WTC11 (cell line): ENCODE data around the gene MPDZ. TPM values are rescaled to one million over a fixed set of nuclear protein-coding genes. Genes with fewer than 3 reads are reported as not detected.

ENCODE experiments used
- ATAC-seq: fragments of 200-7000 bp; cut with Tn5 transposase; 2 replicates; pipeline ENCODE4 v1.10.0; 2021; ENCODE audit warnings: mild to moderate bottlenecking, moderate library complexity
- CTCF ChIA-PET: fragments of 300-600 bp; sonication (Branson Sonifier 250); formaldehyde crosslinking; loops from one replicate; lab custom pipeline; 2021; ENCODE audit warnings: antibody characterized with exemption; lab: Charles Lee
- POLR2A ChIA-PET: fragments of 350-600 bp; sonication (Branson Sonifier 250); formaldehyde crosslinking; loops from one replicate; lab custom pipeline; 2021; ENCODE audit warnings: antibody characterized with exemption; lab: Charles Lee
- DNase-seq: peaks from one replicate; pipeline ENCODE4 v3.0.0; 2021; ENCODE audit warnings: low spot score
- H3K27ac Mint-ChIP-seq: 2 replicates; pipeline ENCODE4 v1.8.0; 2021; ENCODE audit warnings: mixed read lengths
- H3K27me3 Mint-ChIP-seq: 2 replicates; pipeline ENCODE4 v1.8.0; 2021; ENCODE audit warnings: low read depth, mild to moderate bottlenecking, moderate library complexity, mixed read lengths
- H3K36me3 Mint-ChIP-seq: 2 replicates; pipeline ENCODE4 v1.8.0; 2021; ENCODE audit warnings: mixed read lengths
- H3K4me1 Mint-ChIP-seq: 2 replicates; pipeline ENCODE4 v1.8.0; 2022; ENCODE audit warnings: mixed read lengths
- H3K4me3 Mint-ChIP-seq: 2 replicates; pipeline ENCODE4 v1.8.0; 2021; ENCODE audit warnings: mild to moderate bottlenecking, moderate library complexity, mixed read lengths
- H3K9me3 Mint-ChIP-seq: 2 replicates; pipeline ENCODE4 v1.8.0; 2021; ENCODE audit warnings: mixed read lengths
- ESRRA ChIP-seq: sonication (generic); formaldehyde crosslinking; IDR thresholded peaks from 2 replicates; pipeline ENCODE4 v1.8.1; 2022; ENCODE audit warnings: mild to moderate bottlenecking, missing genetic modification reagents, borderline replicate concordance
- ETV6 ChIP-seq: sonication (generic); formaldehyde crosslinking; IDR thresholded peaks from 2 replicates; pipeline ENCODE4 v1.8.1; 2022; ENCODE audit warnings: mild to moderate bottlenecking, missing genetic modification reagents
- FOXK1 ChIP-seq: sonication (generic); formaldehyde crosslinking; IDR thresholded peaks from 2 replicates; pipeline ENCODE4 v1.8.0; 2022; ENCODE audit warnings: mild to moderate bottlenecking, moderate library complexity, missing genetic modification reagents
- GTF2I ChIP-seq: fragments of 250-450 bp; sonication (Bioruptor Pico); conservative IDR thresholded peaks from 2 replicates; pipeline ENCODE4 v1.4.0; 2021; ENCODE audit warnings: mild to moderate bottlenecking
- NR2C2 ChIP-seq: sonication (generic); formaldehyde crosslinking; IDR thresholded peaks from 2 replicates; pipeline ENCODE4 v1.8.0; 2022; ENCODE audit warnings: mild to moderate bottlenecking, missing genetic modification reagents
- PRRX2 ChIP-seq: fragments of 250-450 bp; sonication (Bioruptor Pico); IDR thresholded peaks from 2 replicates; pipeline ENCODE4 v1.8.0; 2021; ENCODE audit warnings: mild to moderate bottlenecking
- TEAD1 ChIP-seq: sonication (generic); formaldehyde crosslinking; IDR thresholded peaks from 2 replicates; pipeline ENCODE4 v1.8.0; 2022; ENCODE audit warnings: mild to moderate bottlenecking, missing genetic modification reagents
- ZNF121 ChIP-seq: sonication (generic); formaldehyde crosslinking; IDR thresholded peaks from 2 replicates; pipeline ENCODE4 v1.8.0; 2023; ENCODE audit warnings: missing genetic modification reagents
- ZNF317 ChIP-seq: sonication (generic); formaldehyde crosslinking; IDR thresholded peaks from 2 replicates; pipeline ENCODE4 v1.8.1; 2023; ENCODE audit warnings: low read depth, mild to moderate bottlenecking, moderate library complexity, missing genetic modification reagents, borderline replicate concordance
- ZNF396 ChIP-seq: fragments of 250-450 bp; sonication (Bioruptor Pico); IDR thresholded peaks from 2 replicates; pipeline ENCODE4 v1.8.0; 2021; ENCODE audit warnings: mild to moderate bottlenecking, moderate library complexity, borderline replicate concordance
- total RNA-seq: library from RNA; stranded (reverse); gene quantifications from 3 replicates; pipeline ENCODE4 v1.2.3, GENCODE V29; 2021
- TF ChIP-seq, protein P1 (sequence below): sonication (generic); formaldehyde crosslinking; IDR thresholded peaks from 2 replicates; pipeline ENCODE4 v1.8.0; 2022; ENCODE audit warnings: mild to moderate bottlenecking, missing genetic modification reagents
- TF ChIP-seq, protein P2 (sequence below): fragments of 250-450 bp; sonication (Bioruptor Pico); IDR thresholded peaks from 2 replicates; pipeline ENCODE4 v2.1.2; 2022; ENCODE audit warnings: mild to moderate bottlenecking, moderate library complexity
- TF ChIP-seq, protein P3 (sequence below): fragments of 250-450 bp; sonication (Bioruptor Pico); IDR thresholded peaks from 2 replicates; pipeline ENCODE4 v1.9.0; 2021; ENCODE audit warnings: mild to moderate bottlenecking, borderline replicate concordance
- TF ChIP-seq, protein P4 (sequence below): sonication (generic); formaldehyde crosslinking; IDR thresholded peaks from 2 replicates; pipeline ENCODE4 v1.8.0; 2022; ENCODE audit warnings: mild to moderate bottlenecking, missing genetic modification reagents
- TF ChIP-seq, protein P5 (sequence below): sonication (generic); formaldehyde crosslinking; IDR thresholded peaks from 2 replicates; pipeline ENCODE4 v1.8.0; 2023; ENCODE audit warnings: mild to moderate bottlenecking, missing genetic modification reagents
- TF ChIP-seq, protein P6 (sequence below): sonication (generic); formaldehyde crosslinking; IDR thresholded peaks from 2 replicates; pipeline ENCODE4 v1.8.0; 2022; ENCODE audit warnings: mild to moderate bottlenecking, missing genetic modification reagents
- TF ChIP-seq, protein P7 (sequence below): fragments of 250-450 bp; sonication (Bioruptor Pico); conservative IDR thresholded peaks from 2 replicates; pipeline ENCODE4 v1.9.0; 2021; ENCODE audit warnings: mild to moderate bottlenecking
- TF ChIP-seq, protein P8 (sequence below): fragments of 200-600 bp; IDR thresholded peaks from 2 replicates; pipeline ENCODE4 v1.8.0; 2022; ENCODE audit warnings: antibody characterized with exemption
- TF ChIP-seq, protein P9 (sequence below): sonication (generic); formaldehyde crosslinking; IDR thresholded peaks from 2 replicates; pipeline ENCODE4 v1.8.1; 2022; ENCODE audit warnings: mild to moderate bottlenecking, moderate library complexity, missing genetic modification reagents

The MPDZ gene
- total RNA-seq, 1 experiment from 2014 or later, result 38.5 TPM

DNA sequence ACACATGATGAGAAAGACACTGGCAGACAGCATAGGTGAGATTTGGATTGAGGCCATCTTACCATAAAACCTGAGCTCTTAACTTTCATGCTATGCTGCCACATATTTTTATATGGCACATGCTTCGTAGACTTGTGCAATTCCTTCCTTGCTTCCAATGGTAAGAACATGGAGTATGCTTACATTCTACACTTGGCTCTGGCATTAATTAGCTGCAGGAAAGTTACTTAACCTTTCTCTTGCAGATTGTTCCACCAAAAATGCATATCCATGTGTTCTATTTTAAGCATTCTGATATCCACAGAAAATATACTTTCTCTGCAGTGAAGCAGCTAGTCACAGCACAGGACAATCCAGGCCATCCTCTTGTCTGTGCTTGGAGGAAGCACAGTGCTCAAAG is 119.4 kb downstream of the MPDZ start (continued):
- TF ChIP-seq, protein P1, sequence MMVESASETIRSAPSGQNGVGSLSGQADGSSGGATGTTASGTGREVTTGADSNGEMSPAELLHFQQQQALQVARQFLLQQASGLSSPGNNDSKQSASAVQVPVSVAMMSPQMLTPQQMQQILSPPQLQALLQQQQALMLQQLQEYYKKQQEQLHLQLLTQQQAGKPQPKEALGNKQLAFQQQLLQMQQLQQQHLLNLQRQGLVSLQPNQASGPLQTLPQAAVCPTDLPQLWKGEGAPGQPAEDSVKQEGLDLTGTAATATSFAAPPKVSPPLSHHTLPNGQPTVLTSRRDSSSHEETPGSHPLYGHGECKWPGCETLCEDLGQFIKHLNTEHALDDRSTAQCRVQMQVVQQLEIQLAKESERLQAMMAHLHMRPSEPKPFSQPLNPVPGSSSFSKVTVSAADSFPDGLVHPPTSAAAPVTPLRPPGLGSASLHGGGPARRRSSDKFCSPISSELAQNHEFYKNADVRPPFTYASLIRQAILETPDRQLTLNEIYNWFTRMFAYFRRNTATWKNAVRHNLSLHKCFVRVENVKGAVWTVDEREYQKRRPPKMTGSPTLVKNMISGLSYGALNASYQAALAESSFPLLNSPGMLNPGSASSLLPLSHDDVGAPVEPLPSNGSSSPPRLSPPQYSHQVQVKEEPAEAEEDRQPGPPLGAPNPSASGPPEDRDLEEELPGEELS (CRISPR knock-in tag), result no peak
- TF ChIP-seq, protein P2, sequence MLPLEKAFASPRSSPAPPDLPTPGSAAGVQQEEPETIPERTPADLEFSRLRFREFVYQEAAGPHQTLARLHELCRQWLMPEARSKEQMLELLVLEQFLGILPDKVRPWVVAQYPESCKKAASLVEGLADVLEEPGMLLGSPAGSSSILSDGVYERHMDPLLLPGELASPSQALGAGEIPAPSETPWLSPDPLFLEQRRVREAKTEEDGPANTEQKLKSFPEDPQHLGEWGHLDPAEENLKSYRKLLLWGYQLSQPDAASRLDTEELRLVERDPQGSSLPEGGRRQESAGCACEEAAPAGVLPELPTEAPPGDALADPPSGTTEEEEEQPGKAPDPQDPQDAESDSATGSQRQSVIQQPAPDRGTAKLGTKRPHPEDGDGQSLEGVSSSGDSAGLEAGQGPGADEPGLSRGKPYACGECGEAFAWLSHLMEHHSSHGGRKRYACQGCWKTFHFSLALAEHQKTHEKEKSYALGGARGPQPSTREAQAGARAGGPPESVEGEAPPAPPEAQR (CRISPR knock-in tag), result no peak
- TF ChIP-seq ZNF121 (no peak), PRRX2 (CRISPR knock-in tag) (no peak)
- TF ChIP-seq, protein P3, sequence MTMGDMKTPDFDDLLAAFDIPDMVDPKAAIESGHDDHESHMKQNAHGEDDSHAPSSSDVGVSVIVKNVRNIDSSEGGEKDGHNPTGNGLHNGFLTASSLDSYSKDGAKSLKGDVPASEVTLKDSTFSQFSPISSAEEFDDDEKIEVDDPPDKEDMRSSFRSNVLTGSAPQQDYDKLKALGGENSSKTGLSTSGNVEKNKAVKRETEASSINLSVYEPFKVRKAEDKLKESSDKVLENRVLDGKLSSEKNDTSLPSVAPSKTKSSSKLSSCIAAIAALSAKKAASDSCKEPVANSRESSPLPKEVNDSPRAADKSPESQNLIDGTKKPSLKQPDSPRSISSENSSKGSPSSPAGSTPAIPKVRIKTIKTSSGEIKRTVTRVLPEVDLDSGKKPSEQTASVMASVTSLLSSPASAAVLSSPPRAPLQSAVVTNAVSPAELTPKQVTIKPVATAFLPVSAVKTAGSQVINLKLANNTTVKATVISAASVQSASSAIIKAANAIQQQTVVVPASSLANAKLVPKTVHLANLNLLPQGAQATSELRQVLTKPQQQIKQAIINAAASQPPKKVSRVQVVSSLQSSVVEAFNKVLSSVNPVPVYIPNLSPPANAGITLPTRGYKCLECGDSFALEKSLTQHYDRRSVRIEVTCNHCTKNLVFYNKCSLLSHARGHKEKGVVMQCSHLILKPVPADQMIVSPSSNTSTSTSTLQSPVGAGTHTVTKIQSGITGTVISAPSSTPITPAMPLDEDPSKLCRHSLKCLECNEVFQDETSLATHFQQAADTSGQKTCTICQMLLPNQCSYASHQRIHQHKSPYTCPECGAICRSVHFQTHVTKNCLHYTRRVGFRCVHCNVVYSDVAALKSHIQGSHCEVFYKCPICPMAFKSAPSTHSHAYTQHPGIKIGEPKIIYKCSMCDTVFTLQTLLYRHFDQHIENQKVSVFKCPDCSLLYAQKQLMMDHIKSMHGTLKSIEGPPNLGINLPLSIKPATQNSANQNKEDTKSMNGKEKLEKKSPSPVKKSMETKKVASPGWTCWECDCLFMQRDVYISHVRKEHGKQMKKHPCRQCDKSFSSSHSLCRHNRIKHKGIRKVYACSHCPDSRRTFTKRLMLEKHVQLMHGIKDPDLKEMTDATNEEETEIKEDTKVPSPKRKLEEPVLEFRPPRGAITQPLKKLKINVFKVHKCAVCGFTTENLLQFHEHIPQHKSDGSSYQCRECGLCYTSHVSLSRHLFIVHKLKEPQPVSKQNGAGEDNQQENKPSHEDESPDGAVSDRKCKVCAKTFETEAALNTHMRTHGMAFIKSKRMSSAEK (CRISPR knock-in tag), result no peak
- TF ChIP-seq, protein P4, sequence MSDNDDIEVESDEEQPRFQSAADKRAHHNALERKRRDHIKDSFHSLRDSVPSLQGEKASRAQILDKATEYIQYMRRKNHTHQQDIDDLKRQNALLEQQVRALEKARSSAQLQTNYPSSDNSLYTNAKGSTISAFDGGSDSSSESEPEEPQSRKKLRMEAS (CRISPR knock-in tag), result no peak
- TF ChIP-seq, protein P5, sequence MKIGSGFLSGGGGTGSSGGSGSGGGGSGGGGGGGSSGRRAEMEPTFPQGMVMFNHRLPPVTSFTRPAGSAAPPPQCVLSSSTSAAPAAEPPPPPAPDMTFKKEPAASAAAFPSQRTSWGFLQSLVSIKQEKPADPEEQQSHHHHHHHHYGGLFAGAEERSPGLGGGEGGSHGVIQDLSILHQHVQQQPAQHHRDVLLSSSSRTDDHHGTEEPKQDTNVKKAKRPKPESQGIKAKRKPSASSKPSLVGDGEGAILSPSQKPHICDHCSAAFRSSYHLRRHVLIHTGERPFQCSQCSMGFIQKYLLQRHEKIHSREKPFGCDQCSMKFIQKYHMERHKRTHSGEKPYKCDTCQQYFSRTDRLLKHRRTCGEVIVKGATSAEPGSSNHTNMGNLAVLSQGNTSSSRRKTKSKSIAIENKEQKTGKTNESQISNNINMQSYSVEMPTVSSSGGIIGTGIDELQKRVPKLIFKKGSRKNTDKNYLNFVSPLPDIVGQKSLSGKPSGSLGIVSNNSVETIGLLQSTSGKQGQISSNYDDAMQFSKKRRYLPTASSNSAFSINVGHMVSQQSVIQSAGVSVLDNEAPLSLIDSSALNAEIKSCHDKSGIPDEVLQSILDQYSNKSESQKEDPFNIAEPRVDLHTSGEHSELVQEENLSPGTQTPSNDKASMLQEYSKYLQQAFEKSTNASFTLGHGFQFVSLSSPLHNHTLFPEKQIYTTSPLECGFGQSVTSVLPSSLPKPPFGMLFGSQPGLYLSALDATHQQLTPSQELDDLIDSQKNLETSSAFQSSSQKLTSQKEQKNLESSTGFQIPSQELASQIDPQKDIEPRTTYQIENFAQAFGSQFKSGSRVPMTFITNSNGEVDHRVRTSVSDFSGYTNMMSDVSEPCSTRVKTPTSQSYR (CRISPR knock-in tag), result no peak
- TF ChIP-seq, protein P6, sequence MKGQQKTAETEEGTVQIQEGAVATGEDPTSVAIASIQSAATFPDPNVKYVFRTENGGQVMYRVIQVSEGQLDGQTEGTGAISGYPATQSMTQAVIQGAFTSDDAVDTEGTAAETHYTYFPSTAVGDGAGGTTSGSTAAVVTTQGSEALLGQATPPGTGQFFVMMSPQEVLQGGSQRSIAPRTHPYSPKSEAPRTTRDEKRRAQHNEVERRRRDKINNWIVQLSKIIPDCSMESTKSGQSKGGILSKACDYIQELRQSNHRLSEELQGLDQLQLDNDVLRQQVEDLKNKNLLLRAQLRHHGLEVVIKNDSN (CRISPR knock-in tag), result no peak

DNA sequence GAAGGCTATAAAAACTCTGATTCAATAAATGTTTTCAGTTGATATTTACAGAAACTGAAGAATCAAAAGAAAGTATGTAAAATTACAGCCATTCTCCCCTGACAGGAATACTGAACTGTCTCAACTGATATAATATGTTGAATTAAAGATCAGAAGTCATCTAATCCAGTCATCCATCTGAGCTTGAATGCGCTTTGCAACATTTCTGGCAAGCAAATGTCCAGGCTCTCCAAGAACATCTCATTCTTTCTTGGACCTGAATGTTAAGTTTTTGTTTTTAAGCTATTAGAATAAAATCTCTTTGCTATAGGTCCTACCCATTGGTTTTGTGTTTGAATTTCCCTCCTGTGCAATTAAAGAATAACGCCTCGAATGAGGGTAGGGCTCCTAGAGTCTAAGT is 120.5 kb downstream of the MPDZ start:
- no peaks in the 10 kb centered on the region for H3K27me3 Mint-ChIP-seq
- H3K36me3 Mint-ChIP-seq, result peaks cover 6% of the 10 kb centered on the region
- no peaks in the 10 kb centered on the region for H3K9me3 Mint-ChIP-seq
- no peak overlapping the region for H3K4me3 Mint-ChIP-seq
- ChIA-PET CTCF (no interaction called here), POLR2A (no interaction called here)
- no peak for DNase-seq
- H3K27ac Mint-ChIP-seq, result no peak overlapping the region
- TF ChIP-seq, protein P7, sequence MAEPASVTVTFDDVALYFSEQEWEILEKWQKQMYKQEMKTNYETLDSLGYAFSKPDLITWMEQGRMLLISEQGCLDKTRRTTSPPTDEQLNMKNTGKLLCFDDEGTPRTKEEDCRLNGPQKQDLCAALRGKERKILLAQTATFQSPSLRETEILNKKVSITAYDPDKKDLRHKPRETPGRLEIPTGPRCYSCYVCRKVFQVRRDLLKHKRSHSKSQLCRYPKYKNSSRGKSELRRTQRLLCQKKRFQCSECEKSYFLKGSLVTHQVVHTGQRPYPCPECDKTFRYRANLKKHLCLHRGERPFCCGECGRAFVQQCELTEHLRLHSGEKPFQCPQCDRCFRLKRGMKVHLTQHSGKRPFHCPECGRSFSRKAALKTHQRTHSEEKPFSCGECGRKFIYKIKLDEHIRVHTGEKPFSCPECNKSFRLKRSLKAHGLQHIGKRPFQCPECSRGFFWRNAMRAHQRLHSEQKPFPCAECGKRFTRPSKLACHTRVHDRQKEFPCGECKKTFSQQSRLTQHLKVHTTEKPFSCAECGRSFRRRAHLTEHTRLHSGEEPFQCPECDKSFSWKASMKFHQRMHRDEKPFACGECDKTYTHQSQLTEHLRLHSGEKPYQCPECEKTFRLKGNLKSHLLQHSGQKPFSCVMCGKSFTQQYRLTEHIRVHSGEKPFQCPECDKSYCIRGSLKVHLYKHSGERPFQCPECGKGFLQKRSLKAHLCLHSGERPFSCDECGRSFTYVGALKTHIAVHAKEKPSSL (CRISPR knock-in tag), result no peak
- TF ChIP-seq, protein P8, sequence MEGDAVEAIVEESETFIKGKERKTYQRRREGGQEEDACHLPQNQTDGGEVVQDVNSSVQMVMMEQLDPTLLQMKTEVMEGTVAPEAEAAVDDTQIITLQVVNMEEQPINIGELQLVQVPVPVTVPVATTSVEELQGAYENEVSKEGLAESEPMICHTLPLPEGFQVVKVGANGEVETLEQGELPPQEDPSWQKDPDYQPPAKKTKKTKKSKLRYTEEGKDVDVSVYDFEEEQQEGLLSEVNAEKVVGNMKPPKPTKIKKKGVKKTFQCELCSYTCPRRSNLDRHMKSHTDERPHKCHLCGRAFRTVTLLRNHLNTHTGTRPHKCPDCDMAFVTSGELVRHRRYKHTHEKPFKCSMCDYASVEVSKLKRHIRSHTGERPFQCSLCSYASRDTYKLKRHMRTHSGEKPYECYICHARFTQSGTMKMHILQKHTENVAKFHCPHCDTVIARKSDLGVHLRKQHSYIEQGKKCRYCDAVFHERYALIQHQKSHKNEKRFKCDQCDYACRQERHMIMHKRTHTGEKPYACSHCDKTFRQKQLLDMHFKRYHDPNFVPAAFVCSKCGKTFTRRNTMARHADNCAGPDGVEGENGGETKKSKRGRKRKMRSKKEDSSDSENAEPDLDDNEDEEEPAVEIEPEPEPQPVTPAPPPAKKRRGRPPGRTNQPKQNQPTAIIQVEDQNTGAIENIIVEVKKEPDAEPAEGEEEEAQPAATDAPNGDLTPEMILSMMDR, result no peak
- TF ChIP-seq ESRRA (CRISPR knock-in tag) (no peak), ZNF317 (CRISPR knock-in tag) (no peak), PRRX2 (CRISPR knock-in tag) (no peak), ZNF396 (CRISPR knock-in tag) (no peak), FOXK1 (no peak), ETV6 (CRISPR knock-in tag) (no peak), TEAD1 (CRISPR knock-in tag) (no peak), GTF2I (CRISPR knock-in tag) (no peak), ZNF121 (no peak), NR2C2 (CRISPR knock-in tag) (no peak)
- TF ChIP-seq, protein P9, sequence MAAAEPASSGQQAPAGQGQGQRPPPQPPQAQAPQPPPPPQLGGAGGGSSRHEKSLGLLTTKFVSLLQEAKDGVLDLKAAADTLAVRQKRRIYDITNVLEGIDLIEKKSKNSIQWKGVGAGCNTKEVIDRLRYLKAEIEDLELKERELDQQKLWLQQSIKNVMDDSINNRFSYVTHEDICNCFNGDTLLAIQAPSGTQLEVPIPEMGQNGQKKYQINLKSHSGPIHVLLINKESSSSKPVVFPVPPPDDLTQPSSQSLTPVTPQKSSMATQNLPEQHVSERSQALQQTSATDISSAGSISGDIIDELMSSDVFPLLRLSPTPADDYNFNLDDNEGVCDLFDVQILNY (CRISPR knock-in tag), result no peak
- TF ChIP-seq, all 79 proteins: peak for 0
- ATAC-seq, result no peak
- peaks cover 24% of the 10 kb centered on the region for H3K4me1 Mint-ChIP-seq
